Mucosa of rectum (tissue), 2 donors: ENCODE results near the gene RCOR1.

ENCODE experiments used
- H3K27ac ChIP-seq, 2 donors: one replicate each; pipeline ENCODE4 v1.7.0; 2013; ENCODE audit warnings: inconsistent platforms in 2 of 2, low read depth in 2 of 2, low read length in 2 of 2
- H3K27me3 ChIP-seq, 2 donors: one replicate each; pipeline ENCODE4 v1.7.0; 2013; ENCODE audit warnings: low read length in 2 of 2; ENCODE audit not compliant: control insufficient read depth in 2 of 2, insufficient read depth in 2 of 2
- H3K36me3 ChIP-seq, 2 donors: one replicate each; pipeline ENCODE4 v1.7.0; 2013; ENCODE audit warnings: low read length in 2 of 2; ENCODE audit not compliant: control insufficient read depth in 2 of 2, insufficient read depth in 2 of 2
- H3K4me1 ChIP-seq, 2 donors: one replicate each; pipeline ENCODE4 v1.7.0; 2013; ENCODE audit warnings: low read length in 2 of 2, mild to moderate bottlenecking in 1 of 2; ENCODE audit not compliant: control insufficient read depth in 2 of 2, insufficient read depth in 2 of 2
- H3K4me3 ChIP-seq, 2 donors: one replicate each; pipeline ENCODE4 v1.7.0; 2013; ENCODE audit warnings: low read length in 2 of 2
- H3K9ac ChIP-seq, 2 donors: one replicate each; pipeline ENCODE4 v1.7.0; 2013; ENCODE audit warnings: low read length in 2 of 2, low read depth in 1 of 2, mild to moderate bottlenecking in 1 of 2
- H3K9me3 ChIP-seq, 2 donors: one replicate each; pipeline ENCODE4 v1.7.0; 2013; ENCODE audit warnings: low read length in 2 of 2; ENCODE audit not compliant: control insufficient read depth in 2 of 2
- donor health status: healthy.
- donor health status: Normal muscosa, but diverticular disease.

Gene RCOR1

GRCh38 chr14:102556098-102556677 lies 36.3 kb upstream of the RCOR1 start:
- no peak overlapping the region for H3K4me3 ChIP-seq

GRCh38 chr14:102557434-102558226 lies 34.8 kb upstream of the RCOR1 start:
- no peak overlapping the region for H3K9ac ChIP-seq

More at GRCh38 chr14:102556098-102556677, 36.3 kb upstream of the RCOR1 start:
- H3K4me1 ChIP-seq: peaks cover 14 to 19% of the 10 kb centered on the region in 2 donors
- no peak overlapping the region for H3K9ac ChIP-seq
- H3K9me3 ChIP-seq: no peaks in the 10 kb centered on the region
- H3K36me3 ChIP-seq: no peaks in the 10 kb centered on the region
- H3K27me3 ChIP-seq: no peaks in the 10 kb centered on the region
- H3K27ac ChIP-seq: no peak overlapping the region

GRCh38 chr14:102558556-102558955 lies 33.9 kb upstream of the RCOR1 start:
- Histone ChIP-seq H3K36me3 (no peaks in the 10 kb centered on the region), H3K27me3 (no peaks in the 10 kb centered on the region), H3K9me3 (no peaks in the 10 kb centered on the region), H3K4me3 (no peak overlapping the region), H3K27ac (no peak overlapping the region), H3K4me1 (peaks cover 4 to 5% of the 10 kb centered on the region in 2 donors), H3K9ac (no peak overlapping the region)

More at GRCh38 chr14:102557434-102558226, 34.8 kb upstream of the RCOR1 start:
- Histone ChIP-seq H3K4me1 (peaks cover 4 to 9% of the 10 kb centered on the region in 2 donors), H3K27me3 (no peaks in the 10 kb centered on the region), H3K36me3 (no peaks in the 10 kb centered on the region), H3K27ac (no peak overlapping the region), H3K9me3 (no peaks in the 10 kb centered on the region), H3K4me3 (no peak overlapping the region)

- Histone ChIP-seq H3K9ac (no peak overlapping the region), H3K36me3 (no peaks in the 10 kb centered on the region), H3K4me1 (no peaks in the 10 kb centered on the region), H3K27ac (no peak overlapping the region), H3K4me3 (no peak overlapping the region), H3K9me3 (no peaks in the 10 kb centered on the region), H3K27me3 (no peaks in the 10 kb centered on the region)
Measured at GRCh38 chr14:102560458-102561261, 31.8 kb upstream of the RCOR1 start.

- Histone ChIP-seq H3K9me3 (no peaks in the 10 kb centered on the region), H3K9ac (no peak overlapping the region)
Measured at GRCh38 chr14:102565331-102565887, 27.0 kb upstream of the RCOR1 start.

GRCh38 chr14:102565959-102566358 lies 26.5 kb upstream of the RCOR1 start:
- no peaks in the 10 kb centered on the region for H3K27me3 ChIP-seq
- H3K36me3 ChIP-seq: no peaks in the 10 kb centered on the region
- H3K4me1 ChIP-seq: peaks cover 3 to 7% of the 10 kb centered on the region in 2 donors
- no peaks in the 10 kb centered on the region for H3K9me3 ChIP-seq
- no peak overlapping the region for H3K4me3 ChIP-seq
- no peak overlapping the region for H3K27ac ChIP-seq
- H3K9ac ChIP-seq: no peak overlapping the region

More at GRCh38 chr14:102565331-102565887, 27.0 kb upstream of the RCOR1 start:
- Histone ChIP-seq H3K4me3 (no peak overlapping the region), H3K4me1 (peaks cover 3 to 7% of the 10 kb centered on the region in 2 donors), H3K27ac (no peak overlapping the region), H3K27me3 (no peaks in the 10 kb centered on the region), H3K36me3 (no peaks in the 10 kb centered on the region)

GRCh38 chr14:102568115-102568614 lies 24.3 kb upstream of the RCOR1 start:
- no peaks in the 10 kb centered on the region for H3K9me3 ChIP-seq
- H3K36me3 ChIP-seq: no peaks in the 10 kb centered on the region
- peak overlapping the region; percentile 8 to 28 for H3K4me3 ChIP-seq
- H3K4me1 ChIP-seq: peaks cover 3 to 7% of the 10 kb centered on the region in 2 donors
- no peak overlapping the region for H3K27ac ChIP-seq
- no peaks in the 10 kb centered on the region for H3K27me3 ChIP-seq
- peak overlapping the region in 1 of 2 donors; percentile 5 for H3K9ac ChIP-seq

- H3K36me3 ChIP-seq: no peaks in the 10 kb centered on the region
- no peak overlapping the region for H3K4me3 ChIP-seq
- no peaks in the 10 kb centered on the region for H3K9me3 ChIP-seq
- H3K9ac ChIP-seq: no peak overlapping the region
- H3K4me1 ChIP-seq: peaks cover 3 to 7% of the 10 kb centered on the region in 2 donors
- H3K27me3 ChIP-seq: no peaks in the 10 kb centered on the region
- no peak overlapping the region for H3K27ac ChIP-seq
Measured at GRCh38 chr14:102570334-102570995, 22.0 kb upstream of the RCOR1 start.

GRCh38 chr14:102571043-102571442 lies 21.4 kb upstream of the RCOR1 start:
- Histone ChIP-seq H3K4me3 (no peak overlapping the region), H3K36me3 (no peaks in the 10 kb centered on the region), H3K9ac (no peak overlapping the region), H3K27me3 (no peaks in the 10 kb centered on the region), H3K9me3 (no peaks in the 10 kb centered on the region), H3K27ac (no peak overlapping the region), H3K4me1 (peaks cover 3 to 7% of the 10 kb centered on the region in 2 donors)
